HG03520 (cell line): ENCODE results near the gene PPP1R18.
"Not testable (repeated sequence)": the region's sequence is repeated elsewhere in the genome, so short reads cannot be mapped to it uniquely, and the experiment has no call there.

Experiments
- ATAC-seq: cut with Tn5 transposase; IDR thresholded peaks from one replicate; pipeline ENCODE4 v1.9.1; 2021; ENCODE audit warnings: mild to moderate bottlenecking, moderate library complexity; ENCODE audit not compliant: unreplicated experiment

Gene PPP1R18

GRCh38 chr6:30720738-30721197, 34.3 kb upstream of the PPP1R18 start:
- ATAC-seq: no peak

GRCh38 chr6:30719791-30720737, 33.6 kb upstream of the PPP1R18 start, which contains the start of gene TUBB:
Gene TUBB (plus strand): TSS chr6:30720352. CDS start chr6:30720507, 155 bp downstream.
- ATAC-seq: peak; percentile 37

- ATAC-seq: no peak
These were observed 32.9 kb upstream of the PPP1R18 start for GRCh38 chr6:30719356-30719755.

GRCh38 chr6:30717845-30718720, 31.6 kb upstream of the PPP1R18 start:
- not testable (repeated sequence) for ATAC-seq

- ATAC-seq: peak; percentile 72
These were observed 30.8 kb upstream of the PPP1R18 start, which contains the start of gene MDC1 for GRCh38 chr6:30717129-30717844. Gene MDC1 (minus strand): TSS chr6:30717281. CDS start chr6:30715175, 2,106 bp downstream.

- ATAC-seq: no peak
These were observed 30.4 kb upstream of the PPP1R18 start for GRCh38 chr6:30716879-30717128.

- no peak for ATAC-seq
These were observed 27.8 kb upstream of the PPP1R18 start for GRCh38 chr6:30714263-30714662.

- no peak for ATAC-seq
These were observed 26.0 kb upstream of the PPP1R18 start for GRCh38 chr6:30712441-30712945.

GRCh38 chr6:30711758-30712380, 25.4 kb upstream of the PPP1R18 start:
- ATAC-seq: no peak

- no peak for ATAC-seq
These were observed 22.8 kb upstream of the PPP1R18 start for GRCh38 chr6:30709101-30709868.

- no peak for ATAC-seq
These were observed 20.9 kb upstream of the PPP1R18 start for GRCh38 chr6:30707281-30707850.

- ATAC-seq: no peak
These were observed 19.2 kb upstream of the PPP1R18 start for GRCh38 chr6:30705620-30706019.

- no peak for ATAC-seq
These were observed 17.4 kb upstream of the PPP1R18 start for GRCh38 chr6:30703821-30704220.

GRCh38 chr6:30703011-30703410, 16.6 kb upstream of the PPP1R18 start:
- no peak for ATAC-seq

GRCh38 chr6:30700340-30700739, 13.9 kb upstream of the PPP1R18 start:
- no peak for ATAC-seq

- no peak for ATAC-seq
These were observed 10.0 kb upstream of the PPP1R18 start for GRCh38 chr6:30696432-30696831.

- ATAC-seq: no peak
These were observed 4.9 kb upstream of the PPP1R18 start for GRCh38 chr6:30691208-30691847.

GRCh38 chr6:30690403-30691207, 4.2 kb upstream of the PPP1R18 start, which contains the start of gene NRM:
Gene NRM (minus strand): TSS chr6:30690984. CDS start chr6:30690974, 10 bp downstream.
- no peak for ATAC-seq
